Caco-2 (cell line): ENCODE measurements around the gene ZNF525. TPM values are rescaled to one million over a fixed set of nuclear protein-coding genes. Genes with fewer than 3 reads are reported as not detected.

Source experiments
- BruUV-seq: library from RNA; stranded (reverse); fragments of 400-500 nt; replicated peaks from 2 replicates; lab custom pipeline; 2021; lab: Mats Ljungman, UMichigan
- CTCF ChIA-PET: fragments of 300-600 bp; sonication (Branson Sonifier 250); formaldehyde crosslinking; loops from one replicate; lab custom pipeline; 2022; ENCODE audit warnings: antibody characterized with exemption; lab: Charles Lee
- POLR2A ChIA-PET: fragments of 300-600 bp; sonication (Branson Sonifier 250); formaldehyde crosslinking; loops from one replicate; lab custom pipeline; 2022; ENCODE audit warnings: antibody characterized with exemption; lab: Charles Lee
- DNase-seq, 2 experiments: peaks; one replicate each; pipeline versions ENCODE4 v3.0.0 to v3.0.0-alpha.2; 2020 to 2022
- H3K27me3 ChIP-seq: replicated peaks from 2 replicates; pipeline ENCODE4 v1.6.0; 2011; ENCODE audit warnings: low read length; ENCODE audit not compliant: control insufficient read depth, insufficient read depth
- H3K36me3 ChIP-seq: 2 replicates; pipeline ENCODE4 v1.5.1; 2011; ENCODE audit warnings: low read length; ENCODE audit not compliant: control insufficient read depth, insufficient read depth
- H3K4me1 ChIP-seq: fragments of 250-450 bp; sonication (Bioruptor Pico); 2 replicates; pipeline ENCODE4 v1.5.1; 2020; ENCODE audit warnings: mild to moderate bottlenecking
- H3K4me3 ChIP-seq: 2 replicates; pipeline ENCODE4 v1.5.1; 2011; ENCODE audit warnings: low read depth, mild to moderate bottlenecking, control low read depth, low read length
- H3K9me3 ChIP-seq: fragments of 250-450 bp; sonication (Bioruptor Pico); 2 replicates; pipeline ENCODE4 v1.5.1; 2020; ENCODE audit warnings: mild to moderate bottlenecking, moderate library complexity
- H3K27ac Mint-ChIP-seq: one replicate; pipeline ENCODE4 v1.8.0; 2022; ENCODE audit warnings: mixed read lengths; ENCODE audit not compliant: unreplicated experiment
- H3K27me3 Mint-ChIP-seq: one replicate; pipeline ENCODE4 v1.8.0; 2022; ENCODE audit warnings: mixed read lengths; ENCODE audit not compliant: insufficient read depth, unreplicated experiment
- H3K36me3 Mint-ChIP-seq: one replicate; pipeline ENCODE4 v1.8.0; 2022; ENCODE audit warnings: mild to moderate bottlenecking, mixed read lengths; ENCODE audit not compliant: insufficient read depth, unreplicated experiment
- H3K4me1 Mint-ChIP-seq: one replicate; pipeline ENCODE4 v1.8.0; 2022; ENCODE audit warnings: low read depth, mixed read lengths; ENCODE audit not compliant: unreplicated experiment
- H3K4me3 Mint-ChIP-seq: one replicate; pipeline ENCODE4 v1.8.0; 2022; ENCODE audit warnings: mild to moderate bottlenecking, moderate library complexity, mixed read lengths; ENCODE audit not compliant: unreplicated experiment
- H3K9me3 Mint-ChIP-seq: one replicate; pipeline ENCODE4 v1.8.0; 2022; ENCODE audit warnings: mixed read lengths; ENCODE audit not compliant: unreplicated experiment
- CTCF ChIP-seq, 2 experiments: fragments of 200-600 bp in 1 of 2; IDR thresholded peaks; 1 replicate in 1 of 2; 2 replicates in 1 of 2; pipeline versions ENCODE4 v1.5.1 to v1.8.0; 2011 to 2022; ENCODE audit warnings: antibody characterized with exemption in 1 of 2, control low read depth in 1 of 2, inconsistent platforms in 1 of 2, low read depth in 1 of 2, low read length in 1 of 2, mild to moderate bottlenecking in 1 of 2, moderate library complexity in 1 of 2; ENCODE audit not compliant: insufficient read depth in 1 of 2, severe bottlenecking in 1 of 2, unreplicated experiment in 1 of 2
- intact Hi-C: fragments of 100-400 bp; cut with micrococcal nuclease; formaldehyde crosslinking; loops from one replicate; pipeline ENCODE4 v1.10.0; 2022; ENCODE audit not compliant: unreplicated experiment
- total RNA-seq: library from RNA; stranded (reverse); gene quantifications from 2 replicates; pipeline ENCODE4 v1.2.3, GENCODE V29; 2022

Gene ZNF525
- total RNA-seq, 1 experiment from 2014 or later, result 15.0 TPM

GRCh38 chr19:53431399-53432087 lies 66.0 kb downstream of the ZNF525 start, which contains the start of gene ZNF761:
TSS of gene ZNF761 (plus strand) at chr19:53431984. CDS start at chr19:53447269, 15,285 bp downstream.
- ChIA-PET CTCF (interaction anchor here (0.8 to 1.2 kb wide), 3 partner anchors 35 to 361 kb away, joined by 3 to 4 read pairs (median 3); no protein-coding TSS in a partner anchor), POLR2A (interaction anchor here (0.5 to 1.4 kb wide), 3 partner anchors 13 to 103 kb away, joined by 3 to 5 read pairs (median 4); no protein-coding TSS in a partner anchor)
- peak; percentile 97 to 99 for DNase-seq
- Mint-ChIP-seq H3K4me1 (peaks cover 10% of the 10 kb centered on the region), H3K27ac (peak within 1 kb of the TSS; percentile 83), H3K36me3 (peaks cover 68% of the 10 kb centered on the region), H3K4me3 (peak within 1 kb of the TSS; percentile 81), H3K27me3 (no peaks in the 10 kb centered on the region), H3K9me3 (no peaks in the 10 kb centered on the region)
- Histone ChIP-seq H3K36me3 (peaks cover 5% of the 10 kb centered on the region), H3K4me1 (peaks cover 11% of the 10 kb centered on the region), H3K27me3 (no peaks in the 10 kb centered on the region), H3K9me3 (no peaks in the 10 kb centered on the region; the same call in 1 of the 2 replicates), H3K4me3 (peak within 1 kb of the TSS; percentile 91)
- TF ChIP-seq CTCF (IDR thresholded peaks at IDR 0.05; ENCODE audit: insufficient read depth in 1 of 2, low read depth in 1 of 2, low read length in 1 of 2, severe bottlenecking in 1 of 2, unreplicated experiment in 1 of 2), result peak; percentile 47 to 59
- intact Hi-C loops, result loop anchor here (1.0 to 5.0 kb wide), 3 partner anchors 36 to 99 kb away; partner anchors contain the start of genes ZNF765, ZNF813 and ZNF845
- TSS peak; percentile 82 for BruUV-seq

- Histone ChIP-seq H3K9me3 (no peaks in the 10 kb centered on the region; the same call in 1 of the 2 replicates), H3K4me1 (peaks cover 11% of the 10 kb centered on the region), H3K36me3 (peaks cover 5% of the 10 kb centered on the region), H3K4me3 (peak overlapping the region; percentile 91), H3K27me3 (no peaks in the 10 kb centered on the region)
- DNase-seq, result peak; percentile 47 to 48
- Mint-ChIP-seq H3K27ac (peak overlapping the region; percentile 83), H3K9me3 (no peaks in the 10 kb centered on the region), H3K4me1 (peaks cover 10% of the 10 kb centered on the region), H3K4me3 (peak overlapping the region; percentile 81), H3K27me3 (no peaks in the 10 kb centered on the region), H3K36me3 (peaks cover 74% of the 10 kb centered on the region)
- TF ChIP-seq CTCF (IDR thresholded peaks at IDR 0.05; ENCODE audit: insufficient read depth in 1 of 2, low read depth in 1 of 2, low read length in 1 of 2, severe bottlenecking in 1 of 2, unreplicated experiment in 1 of 2), result no peak
- intact Hi-C loops, result loop anchor here (5.0 kb wide), 1 partner anchor 35 kb away; the partner anchor contains the start of gene ZNF813
- ChIA-PET CTCF (interaction anchor here (0.8 to 1.2 kb wide), 3 partner anchors 36 to 361 kb away, joined by 3 to 4 read pairs (median 3); no protein-coding TSS in a partner anchor), POLR2A (interaction anchor here (1.0 to 1.4 kb wide), 2 partner anchors 13 to 88 kb away, joined by 4 to 5 read pairs; no protein-coding TSS in a partner anchor)
- BruUV-seq, result TSS peak; percentile 33
These were observed 66.7 kb downstream of the ZNF525 start for GRCh38 chr19:53432088-53432661.

Other genes with a start within 250 kb of the ZNF525 start
- 12.5 and 14.9 TPM in 2 replicates for gene ZNF415, start 232.8 kb upstream of the ZNF525 start, total RNA-seq
- gene ZNF347, start 206.7 kb upstream of the ZNF525 start, total RNA-seq, result 1.3 and 2.2 TPM in 2 replicates
- 0.39 and 0.73 TPM in 2 replicates for gene ZNF665, start 172.3 kb upstream of the ZNF525 start, total RNA-seq
- not detected in 2 replicates for gene ZNF677, start 110.8 kb upstream of the ZNF525 start, total RNA-seq
- gene VN1R2, start 107.4 kb upstream of the ZNF525 start, total RNA-seq, result not detected in 2 replicates
- not detected in 2 replicates for gene VN1R4, start 98.0 kb upstream of the ZNF525 start, total RNA-seq
- gene ZNF845, start 32.0 kb upstream of the ZNF525 start, total RNA-seq, result 8.0 and 8.9 TPM in 2 replicates
- gene ZNF765, start 29.4 kb downstream of the ZNF525 start, total RNA-seq, result 13.1 and 18.6 TPM in 2 replicates
- 19.3 and 20.0 TPM in 2 replicates for gene ZNF761, start 66.3 kb downstream of the ZNF525 start, total RNA-seq
- 7.4 and 7.9 TPM in 2 replicates for gene ZNF813, start 102.0 kb downstream of the ZNF525 start, total RNA-seq
- gene ZNF331, start 172.4 kb downstream of the ZNF525 start, total RNA-seq, result 42.2 and 42.6 TPM in 2 replicates